ENCODE measurements around the gene INCENP. TPM values are rescaled to one million over a fixed set of nuclear protein-coding genes. Genes with fewer than 3 reads are reported as not detected.

INCENP gene
- polyA plus RNA-seq, 2 of the 4 experiments (the other 2 are of a cell fraction): 29.5 to 55.8 TPM

DNA sequence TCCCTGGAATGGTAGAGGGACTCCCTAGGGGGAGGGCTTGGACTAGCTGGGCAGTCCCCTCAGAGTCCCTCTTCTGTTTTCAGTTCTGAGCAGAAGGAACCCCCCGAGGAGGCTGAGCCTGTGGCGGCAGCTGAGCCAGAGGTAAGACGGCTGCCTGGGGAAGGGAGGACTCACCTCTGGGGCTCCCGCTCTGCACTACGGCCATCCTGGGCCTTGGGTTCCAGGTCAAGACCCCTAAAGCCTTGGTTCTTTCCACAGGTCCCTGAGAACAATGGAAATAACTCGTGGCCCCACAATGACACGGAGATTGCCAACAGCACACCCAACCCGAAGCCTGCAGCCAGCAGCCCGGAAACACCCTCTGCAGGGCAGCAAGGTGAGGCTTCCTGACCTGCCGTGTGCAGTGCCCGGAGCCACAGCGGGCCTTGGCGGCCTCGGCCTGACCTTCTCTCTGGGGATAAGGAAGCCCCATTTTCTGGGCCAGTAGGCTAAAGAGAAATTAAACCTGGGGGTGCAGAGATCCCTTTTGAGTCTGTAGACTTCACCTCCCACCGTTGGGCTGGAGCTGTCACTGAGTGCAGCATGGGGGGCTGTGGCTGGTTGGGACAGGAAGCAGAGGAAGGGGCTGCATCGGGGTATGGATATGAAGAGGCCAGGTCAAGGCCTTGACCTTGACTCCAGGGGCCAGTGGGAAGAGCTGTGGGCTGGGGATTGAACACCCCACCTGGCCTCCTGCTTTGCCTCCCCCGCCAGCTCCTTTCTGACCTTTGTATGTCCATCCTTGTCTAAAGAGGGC, 15.0 kb downstream of the INCENP start:
- ChIA-PET CTCF (interaction anchor here (0.7 to 1.5 kb wide), 6 partner anchors 7 to 268 kb away, joined by 3 to 4 read pairs (median 3); no protein-coding TSS in a partner anchor), POLR2A (no interaction called here)
- ATAC-seq (no peak), DNase-seq (ENCODE audit: low read depth in 1 of 2, low spot score in 1 of 2) (no peak), FAIRE-seq (no peak)
- Histone ChIP-seq H3K4me3 (no peak overlapping the region), H3K4me2 (no peak overlapping the region), H3K9me3 (no peaks in the 10 kb centered on the region), H3K27ac (no peak overlapping the region), H3K4me1 (no peaks in the 10 kb centered on the region)
- 93% methylated on average over 16 of the region's 17 CpGs for WGBS (ENCODE audit: missing lambda C conversion rate)
- TF ChIP-seq, protein P1, sequence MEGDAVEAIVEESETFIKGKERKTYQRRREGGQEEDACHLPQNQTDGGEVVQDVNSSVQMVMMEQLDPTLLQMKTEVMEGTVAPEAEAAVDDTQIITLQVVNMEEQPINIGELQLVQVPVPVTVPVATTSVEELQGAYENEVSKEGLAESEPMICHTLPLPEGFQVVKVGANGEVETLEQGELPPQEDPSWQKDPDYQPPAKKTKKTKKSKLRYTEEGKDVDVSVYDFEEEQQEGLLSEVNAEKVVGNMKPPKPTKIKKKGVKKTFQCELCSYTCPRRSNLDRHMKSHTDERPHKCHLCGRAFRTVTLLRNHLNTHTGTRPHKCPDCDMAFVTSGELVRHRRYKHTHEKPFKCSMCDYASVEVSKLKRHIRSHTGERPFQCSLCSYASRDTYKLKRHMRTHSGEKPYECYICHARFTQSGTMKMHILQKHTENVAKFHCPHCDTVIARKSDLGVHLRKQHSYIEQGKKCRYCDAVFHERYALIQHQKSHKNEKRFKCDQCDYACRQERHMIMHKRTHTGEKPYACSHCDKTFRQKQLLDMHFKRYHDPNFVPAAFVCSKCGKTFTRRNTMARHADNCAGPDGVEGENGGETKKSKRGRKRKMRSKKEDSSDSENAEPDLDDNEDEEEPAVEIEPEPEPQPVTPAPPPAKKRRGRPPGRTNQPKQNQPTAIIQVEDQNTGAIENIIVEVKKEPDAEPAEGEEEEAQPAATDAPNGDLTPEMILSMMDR (IDR thresholded peaks at IDR 0.05): no peak
- TF ChIP-seq, protein P2, sequence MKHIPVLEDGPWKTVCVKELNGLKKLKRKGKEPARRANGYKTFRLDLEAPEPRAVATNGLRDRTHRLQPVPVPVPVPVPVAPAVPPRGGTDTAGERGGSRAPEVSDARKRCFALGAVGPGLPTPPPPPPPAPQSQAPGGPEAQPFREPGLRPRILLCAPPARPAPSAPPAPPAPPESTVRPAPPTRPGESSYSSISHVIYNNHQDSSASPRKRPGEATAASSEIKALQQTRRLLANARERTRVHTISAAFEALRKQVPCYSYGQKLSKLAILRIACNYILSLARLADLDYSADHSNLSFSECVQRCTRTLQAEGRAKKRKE (CRISPR knock-in tag; IDR thresholded peaks at IDR 0.05; ENCODE audit: low read depth): no peak
- TF ChIP-seq CBX2 (IDR thresholded peaks at IDR 0.05; ENCODE audit: borderline replicate concordance, low read depth): no peak
- no peak for TF ChIP-seq RARB (CRISPR knock-in tag; IDR thresholded peaks at IDR 0.05)
- TF ChIP-seq, protein P3, sequence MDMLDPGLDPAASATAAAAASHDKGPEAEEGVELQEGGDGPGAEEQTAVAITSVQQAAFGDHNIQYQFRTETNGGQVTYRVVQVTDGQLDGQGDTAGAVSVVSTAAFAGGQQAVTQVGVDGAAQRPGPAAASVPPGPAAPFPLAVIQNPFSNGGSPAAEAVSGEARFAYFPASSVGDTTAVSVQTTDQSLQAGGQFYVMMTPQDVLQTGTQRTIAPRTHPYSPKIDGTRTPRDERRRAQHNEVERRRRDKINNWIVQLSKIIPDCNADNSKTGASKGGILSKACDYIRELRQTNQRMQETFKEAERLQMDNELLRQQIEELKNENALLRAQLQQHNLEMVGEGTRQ (IDR thresholded peaks at IDR 0.05): no peak
- TF ChIP-seq, protein P4, sequence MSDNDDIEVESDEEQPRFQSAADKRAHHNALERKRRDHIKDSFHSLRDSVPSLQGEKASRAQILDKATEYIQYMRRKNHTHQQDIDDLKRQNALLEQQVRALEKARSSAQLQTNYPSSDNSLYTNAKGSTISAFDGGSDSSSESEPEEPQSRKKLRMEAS (IDR thresholded peaks at IDR 0.05): no peak
- TF ChIP-seq HOXA7 (CRISPR knock-in tag; IDR thresholded peaks at IDR 0.05): no peak
- no peak for TF ChIP-seq FOSL2 (IDR thresholded peaks at IDR 0.05)
- TF ChIP-seq FOSL2 (CRISPR knock-in tag; IDR thresholded peaks at IDR 0.05): no peak
- TF ChIP-seq HEYL (CRISPR knock-in tag; IDR thresholded peaks at IDR 0.05): no peak
- TF ChIP-seq HDAC2 (IDR thresholded peaks at IDR 0.05): no peak
- TF ChIP-seq POLR2AphosphoS2 (conservative IDR thresholded peaks at IDR 0.05; ENCODE audit: low read length): no peak
- TF ChIP-seq SREBF2 (IDR thresholded peaks at IDR 0.05): no peak
- TF ChIP-seq HOXB5 (CRISPR knock-in tag; IDR thresholded peaks at IDR 0.05): no peak
- TF ChIP-seq FOXS1 (CRISPR knock-in tag; IDR thresholded peaks at IDR 0.05): no peak
- TF ChIP-seq MYC (IDR thresholded peaks at IDR 0.05; ENCODE audit: borderline replicate concordance, low read length): no peak

DNA sequence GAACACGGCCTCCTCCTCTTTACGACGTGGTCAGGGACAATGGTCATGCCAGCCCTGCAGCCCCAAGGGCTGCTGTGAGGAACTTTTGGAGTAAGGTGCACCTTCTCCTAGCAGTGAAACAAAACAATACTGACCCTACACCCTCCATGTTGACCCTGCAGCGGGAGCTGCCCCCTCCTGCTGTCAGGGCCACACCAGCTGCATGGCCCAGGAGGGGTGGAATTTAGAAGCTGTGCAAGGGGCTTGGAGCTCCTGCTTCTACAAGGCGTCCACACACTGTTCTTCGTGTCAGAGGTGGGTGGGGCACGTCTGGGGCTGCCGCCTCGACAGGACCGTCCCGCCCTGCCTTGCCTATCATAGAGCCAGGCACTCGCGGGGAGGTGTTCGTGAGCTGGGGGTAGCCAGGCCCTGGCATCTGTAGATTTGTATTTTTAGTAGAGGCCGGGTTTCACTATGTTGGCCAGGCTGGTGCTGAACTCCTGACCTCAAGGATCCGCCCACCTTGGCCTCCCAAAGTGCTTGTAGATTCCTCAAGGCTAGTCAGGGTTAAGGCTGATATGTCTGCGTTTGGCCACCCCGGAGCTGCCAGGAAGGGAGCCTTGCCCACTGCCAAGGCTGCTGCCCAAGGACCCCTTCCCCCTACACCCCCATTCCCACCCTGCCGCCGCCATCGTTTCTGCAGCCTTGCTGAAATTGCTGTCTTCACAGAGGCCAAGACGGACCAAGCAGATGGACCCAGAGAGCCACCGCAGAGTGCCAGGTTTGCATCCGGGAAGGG, 15.9 kb downstream of the INCENP start:
- ChIA-PET POLR2A (no interaction called here), CTCF (interaction anchor here (0.7 to 1.5 kb wide), 4 partner anchors 8 to 269 kb away, joined by 3 to 4 read pairs (median 4); no protein-coding TSS in a partner anchor)
- 92% methylated on average over 24 of the region's 24 CpGs for WGBS (ENCODE audit: missing lambda C conversion rate)
- DNase-seq (ENCODE audit: low read depth in 1 of 2, low spot score in 1 of 2) (no peak), ATAC-seq (no peak), FAIRE-seq (no peak)
- no peak for TF ChIP-seq RARB (CRISPR knock-in tag; IDR thresholded peaks at IDR 0.05)
- TF ChIP-seq RNF2 (IDR thresholded peaks at IDR 0.05; ENCODE audit: borderline replicate concordance, low read depth): no peak
- TF ChIP-seq POLR2A (IDR thresholded peaks at IDR 0.05; ENCODE audit: low read length): no peak
- TF ChIP-seq, protein P5, sequence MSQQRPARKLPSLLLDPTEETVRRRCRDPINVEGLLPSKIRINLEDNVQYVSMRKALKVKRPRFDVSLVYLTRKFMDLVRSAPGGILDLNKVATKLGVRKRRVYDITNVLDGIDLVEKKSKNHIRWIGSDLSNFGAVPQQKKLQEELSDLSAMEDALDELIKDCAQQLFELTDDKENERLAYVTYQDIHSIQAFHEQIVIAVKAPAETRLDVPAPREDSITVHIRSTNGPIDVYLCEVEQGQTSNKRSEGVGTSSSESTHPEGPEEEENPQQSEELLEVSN (IDR thresholded peaks at IDR 0.05; ENCODE audit: borderline replicate concordance, low read depth): no peak
- TF ChIP-seq RAD21 (conservative IDR thresholded peaks at IDR 0.05 in 1 of 2, IDR thresholded peaks at IDR 0.05 in 1 of 2): no peak
- TF ChIP-seq EHMT2 (IDR thresholded peaks at IDR 0.05; ENCODE audit: low read depth): no peak
- no peak for TF ChIP-seq HEYL (CRISPR knock-in tag; IDR thresholded peaks at IDR 0.05)
- TF ChIP-seq ZSCAN20 (CRISPR knock-in tag; IDR thresholded peaks at IDR 0.05): no peak
- no peak for TF ChIP-seq BHLHE40 (IDR thresholded peaks at IDR 0.05; ENCODE audit: low read depth, low read length)
- TF ChIP-seq, protein P6, sequence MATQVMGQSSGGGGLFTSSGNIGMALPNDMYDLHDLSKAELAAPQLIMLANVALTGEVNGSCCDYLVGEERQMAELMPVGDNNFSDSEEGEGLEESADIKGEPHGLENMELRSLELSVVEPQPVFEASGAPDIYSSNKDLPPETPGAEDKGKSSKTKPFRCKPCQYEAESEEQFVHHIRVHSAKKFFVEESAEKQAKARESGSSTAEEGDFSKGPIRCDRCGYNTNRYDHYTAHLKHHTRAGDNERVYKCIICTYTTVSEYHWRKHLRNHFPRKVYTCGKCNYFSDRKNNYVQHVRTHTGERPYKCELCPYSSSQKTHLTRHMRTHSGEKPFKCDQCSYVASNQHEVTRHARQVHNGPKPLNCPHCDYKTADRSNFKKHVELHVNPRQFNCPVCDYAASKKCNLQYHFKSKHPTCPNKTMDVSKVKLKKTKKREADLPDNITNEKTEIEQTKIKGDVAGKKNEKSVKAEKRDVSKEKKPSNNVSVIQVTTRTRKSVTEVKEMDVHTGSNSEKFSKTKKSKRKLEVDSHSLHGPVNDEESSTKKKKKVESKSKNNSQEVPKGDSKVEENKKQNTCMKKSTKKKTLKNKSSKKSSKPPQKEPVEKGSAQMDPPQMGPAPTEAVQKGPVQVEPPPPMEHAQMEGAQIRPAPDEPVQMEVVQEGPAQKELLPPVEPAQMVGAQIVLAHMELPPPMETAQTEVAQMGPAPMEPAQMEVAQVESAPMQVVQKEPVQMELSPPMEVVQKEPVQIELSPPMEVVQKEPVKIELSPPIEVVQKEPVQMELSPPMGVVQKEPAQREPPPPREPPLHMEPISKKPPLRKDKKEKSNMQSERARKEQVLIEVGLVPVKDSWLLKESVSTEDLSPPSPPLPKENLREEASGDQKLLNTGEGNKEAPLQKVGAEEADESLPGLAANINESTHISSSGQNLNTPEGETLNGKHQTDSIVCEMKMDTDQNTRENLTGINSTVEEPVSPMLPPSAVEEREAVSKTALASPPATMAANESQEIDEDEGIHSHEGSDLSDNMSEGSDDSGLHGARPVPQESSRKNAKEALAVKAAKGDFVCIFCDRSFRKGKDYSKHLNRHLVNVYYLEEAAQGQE (IDR thresholded peaks at IDR 0.05): no peak
- TF ChIP-seq EP300 (IDR thresholded peaks at IDR 0.05): no peak
- TF ChIP-seq, protein P2 (CRISPR knock-in tag; IDR thresholded peaks at IDR 0.05; ENCODE audit: low read depth): no peak
- no peak for TF ChIP-seq CBX8 (IDR thresholded peaks at IDR 0.05)
- TF ChIP-seq KDM5A (IDR thresholded peaks at IDR 0.05): no peak
- Histone ChIP-seq H3K4me1 (no peaks in the 10 kb centered on the region), H3K4me2 (no peak overlapping the region), H3K9me3 (no peaks in the 10 kb centered on the region), H3K27ac (no peak overlapping the region), H3K4me3 (no peak overlapping the region)
